H9 (cell line): ENCODE data around the gene TMEM108. TPM values are rescaled to one million over a fixed set of nuclear protein-coding genes. Genes with fewer than 3 reads are reported as not detected.

Experiments used
- DNase-seq: peaks from one replicate; pipeline ENCODE4 v3.0.0-alpha.2; 2017
- H2AFZ ChIP-seq: one replicate; pipeline ENCODE4 v1.6.1; 2013; ENCODE audit warnings: mild to moderate bottlenecking, low read length, control low read depth, moderate library complexity
- H2AK5ac ChIP-seq: 2 replicates; pipeline ENCODE4 v1.6.1; 2013; ENCODE audit warnings: low read length, control low read depth, mixed read lengths; ENCODE audit not compliant: insufficient read length
- H2BK120ac ChIP-seq: one replicate; pipeline ENCODE4 v1.6.1; 2013; ENCODE audit warnings: low read depth, mild to moderate bottlenecking, low read length, control low read depth, inconsistent platforms; ENCODE audit not compliant: poor library complexity, severe bottlenecking
- H2BK12ac ChIP-seq: 2 replicates; pipeline ENCODE4 v1.6.1; 2013; ENCODE audit warnings: low read length, control low read depth, mixed read lengths, low read depth; ENCODE audit not compliant: insufficient read length
- H2BK15ac ChIP-seq: 2 replicates; pipeline ENCODE4 v1.6.1; 2013; ENCODE audit warnings: low read depth, low read length, control low read depth
- H2BK20ac ChIP-seq: one replicate; pipeline ENCODE4 v1.6.1; 2013; ENCODE audit warnings: low read depth, mild to moderate bottlenecking, low read length, control low read depth, inconsistent platforms; ENCODE audit not compliant: poor library complexity, severe bottlenecking
- H2BK5ac ChIP-seq: 2 replicates; pipeline ENCODE4 v1.6.1; 2013; ENCODE audit warnings: low read length, control low read depth, mixed read lengths; ENCODE audit not compliant: insufficient read length
- H3K14ac ChIP-seq: 2 replicates; pipeline ENCODE4 v1.6.1; 2013; ENCODE audit warnings: low read length, control low read depth; ENCODE audit not compliant: insufficient read depth
- H3K18ac ChIP-seq: 2 replicates; pipeline ENCODE4 v1.6.1; 2013; ENCODE audit warnings: low read depth, mild to moderate bottlenecking, mixed read lengths, low read length, control low read depth; ENCODE audit not compliant: insufficient read length
- H3K23ac ChIP-seq: 2 replicates; pipeline ENCODE4 v1.6.1; 2013; ENCODE audit warnings: low read length, control low read depth, mixed read lengths, low read depth; ENCODE audit not compliant: insufficient read length
- H3K23me2 ChIP-seq: 2 replicates; pipeline ENCODE4 v1.6.1; 2013; ENCODE audit warnings: low read depth, mild to moderate bottlenecking, mixed read lengths, low read length, control low read depth; ENCODE audit not compliant: insufficient read length, poor library complexity, severe bottlenecking
- H3K27ac ChIP-seq: 2 replicates; pipeline ENCODE4 v1.5.1; 2013; ENCODE audit warnings: low read length, control low read depth, mixed read lengths, low read depth; ENCODE audit not compliant: insufficient read length
- H3K27me3 ChIP-seq: 2 replicates; pipeline ENCODE4 v1.6.1; 2013; ENCODE audit warnings: low read length, control low read depth, inconsistent platforms; ENCODE audit not compliant: insufficient read depth
- H3K4ac ChIP-seq: 2 replicates; pipeline ENCODE4 v1.6.1; 2013; ENCODE audit warnings: low read depth, mild to moderate bottlenecking, control low read depth, inconsistent platforms, low read length, moderate library complexity
- H3K4me1 ChIP-seq: 2 replicates; pipeline ENCODE4 v1.6.1; 2013; ENCODE audit warnings: low read length, control low read depth, inconsistent platforms; ENCODE audit not compliant: insufficient read depth
- H3K4me2 ChIP-seq: 2 replicates; pipeline ENCODE4 v1.6.1; 2013; ENCODE audit warnings: low read length, control low read depth, mixed read lengths; ENCODE audit not compliant: insufficient read length, insufficient read depth
- H3K56ac ChIP-seq: 2 replicates; pipeline ENCODE4 v1.6.1; 2013; ENCODE audit warnings: low read depth, mild to moderate bottlenecking, mixed read lengths, low read length, control low read depth; ENCODE audit not compliant: insufficient read length
- H3K79me1 ChIP-seq: 2 replicates; pipeline ENCODE4 v1.6.1; 2013; ENCODE audit warnings: low read depth, mild to moderate bottlenecking, moderate library complexity, low read length, control low read depth, inconsistent platforms; ENCODE audit not compliant: insufficient read depth, poor library complexity, severe bottlenecking
- H3K79me2 ChIP-seq: 2 replicates; pipeline ENCODE4 v1.6.1; 2013; ENCODE audit warnings: low read length, control low read depth, inconsistent platforms; ENCODE audit not compliant: insufficient read depth
- H3K9ac ChIP-seq: 2 replicates; pipeline ENCODE4 v1.6.1; 2013; ENCODE audit warnings: low read length, control low read depth, mixed read lengths; ENCODE audit not compliant: insufficient read length; ENCODE audit errors: extremely low read depth
- H3K9me3 ChIP-seq: one replicate; pipeline ENCODE4 v1.6.1; 2013; ENCODE audit warnings: low read depth, low read length, inconsistent platforms; ENCODE audit not compliant: control insufficient read depth
- H3T11ph ChIP-seq: one replicate; pipeline ENCODE4 v1.6.1; 2013; ENCODE audit warnings: mild to moderate bottlenecking, low read length, control low read depth, inconsistent platforms
- H4K20me1 ChIP-seq: one replicate; pipeline ENCODE4 v1.6.1; 2013; ENCODE audit not compliant: control insufficient read depth, insufficient read length, insufficient read depth
- H4K5ac ChIP-seq: 2 replicates; pipeline ENCODE4 v1.6.1; 2013; ENCODE audit warnings: low read depth, mild to moderate bottlenecking, mixed read lengths, low read length, control low read depth; ENCODE audit not compliant: insufficient read length
- H4K8ac ChIP-seq: replicated peaks from 2 replicates; pipeline ENCODE4 v1.6.1; 2013; ENCODE audit warnings: low read length, control low read depth, mixed read lengths, low read depth; ENCODE audit not compliant: insufficient read length
- H4K91ac ChIP-seq: 2 replicates; pipeline ENCODE4 v1.6.1; 2013; ENCODE audit warnings: low read depth, mild to moderate bottlenecking, moderate library complexity, mixed read lengths, low read length, control low read depth; ENCODE audit not compliant: insufficient read length
- H3K27ac Mint-ChIP-seq, 3 experiments: 2 replicates in 2 of 3; 3 replicates in 1 of 3; pipeline ENCODE4 v1.8.0; 2020 to 2021; ENCODE audit warnings: mixed read lengths in 3 of 3, mild to moderate bottlenecking in 1 of 3, moderate library complexity in 1 of 3
- H3K27me3 Mint-ChIP-seq: 2 replicates; pipeline ENCODE4 v1.8.0; 2021; ENCODE audit warnings: low read depth, mild to moderate bottlenecking, moderate library complexity, mixed read lengths
- H3K36me3 Mint-ChIP-seq, 3 experiments: 2 replicates in 2 of 3; 3 replicates in 1 of 3; pipeline ENCODE4 v1.8.0; 2020 to 2021; ENCODE audit warnings: low read depth in 3 of 3, mixed read lengths in 3 of 3; ENCODE audit not compliant: insufficient read depth in 1 of 3
- H3K4me1 Mint-ChIP-seq, 2 experiments: 2 replicates each; pipeline ENCODE4 v1.8.0; 2020; ENCODE audit warnings: mixed read lengths in 2 of 2
- H3K4me3 Mint-ChIP-seq, 2 experiments: 2 replicates in 1 of 2; 3 replicates in 1 of 2; pipeline ENCODE4 v1.8.0; 2020 to 2021; ENCODE audit warnings: mild to moderate bottlenecking in 2 of 2, mixed read lengths in 2 of 2, moderate library complexity in 1 of 2
- H3K9me3 Mint-ChIP-seq, 2 experiments: 2 replicates in 1 of 2; 3 replicates in 1 of 2; pipeline ENCODE4 v1.8.0; 2020; ENCODE audit warnings: mild to moderate bottlenecking in 2 of 2, mixed read lengths in 2 of 2, moderate library complexity in 1 of 2
- WGBS: extraction: QIAGEN DNeasy Blood & Tissue Kit; methylation state at CpG from one replicate; pipeline ENCODE4 v1.1.7; 2013; ENCODE audit warnings: missing lambda C conversion rate, low lambda C conversion rate, mixed read lengths; ENCODE audit not compliant: insufficient read length; ENCODE audit errors: extremely low coverage; 5-methylcytosine and 5-hydroxymethylcytosine counted together
- total RNA-seq: library from RNA; stranded (reverse); gene quantifications from 2 replicates; pipeline ENCODE4 v1.2.1, GENCODE V29; 2021
- TF ChIP-seq, protein P1 (sequence below): fragments of 200-600 bp; sonication (generic); conservative IDR thresholded peaks from 3 replicates; pipeline ENCODE4 v1.8.0; 2021; ENCODE audit warnings: antibody characterized with exemption, mild to moderate bottlenecking

Gene TMEM108
- total RNA-seq, 1 experiment from 2014 or later = 5.0 TPM

DNA sequence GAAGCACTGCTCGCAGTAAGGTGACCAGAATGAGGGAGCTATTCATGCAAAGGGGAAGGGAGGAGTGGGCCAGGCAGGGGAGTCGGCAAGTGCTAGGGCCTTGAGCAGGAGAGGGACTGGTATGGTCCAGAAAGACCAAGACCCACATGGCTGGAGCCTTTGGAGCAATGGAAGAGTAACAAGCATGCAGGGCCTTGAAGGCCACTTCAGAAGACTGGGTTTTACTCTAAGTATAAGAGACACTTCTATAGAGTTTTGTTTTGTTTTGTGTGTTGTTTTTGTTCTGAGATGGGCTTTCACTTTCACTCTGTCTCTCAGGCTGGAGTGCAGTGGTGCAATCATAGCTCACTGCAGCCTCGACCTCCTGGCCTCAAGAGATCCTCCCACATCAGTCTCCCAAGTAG lies 403.7 kb downstream of the TMEM108 start:
- H3K79me1 ChIP-seq = no peaks in the 10 kb centered on the region
- no peak overlapping the region for H2AK5ac ChIP-seq
- no peak overlapping the region; the same call in 1 of the 2 replicates for H3K14ac ChIP-seq
- WGBS = no CpG with 5 or more reads among the region's 3 CpGs
- no peak overlapping the region for H2BK15ac ChIP-seq
- DNase-seq = no peak
- no peak overlapping the region for H2BK20ac ChIP-seq
- H3K23ac ChIP-seq = no peak overlapping the region
- no peaks in the 10 kb centered on the region for H3K79me2 ChIP-seq
- H4K8ac ChIP-seq = no peak overlapping the region
- no peaks in the 10 kb centered on the region for H3K9me3 ChIP-seq
- H3K23me2 ChIP-seq = no peaks in the 10 kb centered on the region
- no peak overlapping the region for H2BK5ac ChIP-seq
- no peak overlapping the region for H3K27ac ChIP-seq
- H3K18ac ChIP-seq = no peak overlapping the region
- H3K4ac ChIP-seq = no peak overlapping the region
- no peaks in the 10 kb centered on the region for H4K20me1 ChIP-seq
- Mint-ChIP-seq H3K27me3 (no peaks in the 10 kb centered on the region), H3K4me3 (no peak overlapping the region), H3K4me1 (no peaks in the 10 kb centered on the region), H3K36me3 (no peaks in the 10 kb centered on the region), H3K27ac (no peak overlapping the region), H3K9me3 (peaks cover 4 to 6% of the 10 kb centered on the region in 2 experiments; a peak in 3 of 5 replicates)
- H2BK12ac ChIP-seq = no peak overlapping the region
- H3K4me2 ChIP-seq = no peak overlapping the region
- no peak overlapping the region for H3K9ac ChIP-seq
- no peak overlapping the region for H4K5ac ChIP-seq
- H2AFZ ChIP-seq = no peak overlapping the region
- no peaks in the 10 kb centered on the region for H3K4me1 ChIP-seq
- H3T11ph ChIP-seq = no peak overlapping the region
- no peak overlapping the region for H2BK120ac ChIP-seq
- TF ChIP-seq, protein P1, sequence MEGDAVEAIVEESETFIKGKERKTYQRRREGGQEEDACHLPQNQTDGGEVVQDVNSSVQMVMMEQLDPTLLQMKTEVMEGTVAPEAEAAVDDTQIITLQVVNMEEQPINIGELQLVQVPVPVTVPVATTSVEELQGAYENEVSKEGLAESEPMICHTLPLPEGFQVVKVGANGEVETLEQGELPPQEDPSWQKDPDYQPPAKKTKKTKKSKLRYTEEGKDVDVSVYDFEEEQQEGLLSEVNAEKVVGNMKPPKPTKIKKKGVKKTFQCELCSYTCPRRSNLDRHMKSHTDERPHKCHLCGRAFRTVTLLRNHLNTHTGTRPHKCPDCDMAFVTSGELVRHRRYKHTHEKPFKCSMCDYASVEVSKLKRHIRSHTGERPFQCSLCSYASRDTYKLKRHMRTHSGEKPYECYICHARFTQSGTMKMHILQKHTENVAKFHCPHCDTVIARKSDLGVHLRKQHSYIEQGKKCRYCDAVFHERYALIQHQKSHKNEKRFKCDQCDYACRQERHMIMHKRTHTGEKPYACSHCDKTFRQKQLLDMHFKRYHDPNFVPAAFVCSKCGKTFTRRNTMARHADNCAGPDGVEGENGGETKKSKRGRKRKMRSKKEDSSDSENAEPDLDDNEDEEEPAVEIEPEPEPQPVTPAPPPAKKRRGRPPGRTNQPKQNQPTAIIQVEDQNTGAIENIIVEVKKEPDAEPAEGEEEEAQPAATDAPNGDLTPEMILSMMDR = no peak
- H3K27me3 ChIP-seq = no peaks in the 10 kb centered on the region
- H3K56ac ChIP-seq = no peak overlapping the region
- H4K91ac ChIP-seq = no peak overlapping the region
